NCI-H510A treated with DMSO at 0.1 percent for 48 hours (cell line): ENCODE measurements around the gene PTH1R.
A peak's percentile ranks its signal among the peaks of the same experiment; 100 is the strongest.

ENCODE experiments used
- DNase-seq: peaks from one replicate; lab custom pipeline; 2025; lab: John Stamatoyannopoulos, UW

PTH1R gene

DNA sequence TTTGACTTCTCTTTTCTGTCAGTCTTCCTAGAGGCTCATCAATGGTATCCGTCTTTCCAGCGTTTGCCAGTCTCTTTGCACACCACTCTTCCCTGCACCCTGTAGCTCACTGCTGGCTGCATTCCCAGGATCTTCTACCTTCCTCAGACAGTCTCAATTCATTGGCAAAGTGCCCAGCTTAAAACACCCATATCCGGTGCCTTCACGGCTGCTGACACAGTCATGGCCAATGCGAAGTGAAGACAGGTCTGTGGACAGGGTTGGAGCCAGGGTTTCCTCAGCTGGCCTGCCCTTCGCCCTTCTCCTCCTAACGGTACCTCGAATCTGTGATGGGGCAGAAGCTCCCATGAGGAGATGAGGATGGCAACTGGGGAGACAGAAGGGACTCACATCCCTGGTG is 36.1 kb downstream of the PTH1R start:
- peak; percentile 71 for DNase-seq

DNA sequence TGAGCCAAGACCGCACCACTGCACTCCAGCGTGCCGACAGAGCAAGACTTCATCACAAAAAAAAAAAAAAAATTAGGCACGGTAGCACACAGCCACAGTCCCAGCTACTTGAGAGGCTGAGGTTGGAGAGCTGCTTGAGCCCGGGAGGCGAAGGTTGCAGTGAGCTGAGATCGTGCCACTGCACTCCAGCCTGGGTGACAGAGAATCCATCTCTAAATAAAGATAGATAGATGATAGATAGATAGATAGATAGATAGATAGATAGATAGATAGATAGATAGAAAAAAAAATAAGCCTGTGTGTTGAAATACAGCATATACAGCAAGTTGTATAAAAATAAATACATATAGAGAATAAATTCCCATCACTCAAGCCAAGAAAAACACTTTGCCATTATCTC is 37.3 kb downstream of the PTH1R start:
- no peak for DNase-seq

DNA sequence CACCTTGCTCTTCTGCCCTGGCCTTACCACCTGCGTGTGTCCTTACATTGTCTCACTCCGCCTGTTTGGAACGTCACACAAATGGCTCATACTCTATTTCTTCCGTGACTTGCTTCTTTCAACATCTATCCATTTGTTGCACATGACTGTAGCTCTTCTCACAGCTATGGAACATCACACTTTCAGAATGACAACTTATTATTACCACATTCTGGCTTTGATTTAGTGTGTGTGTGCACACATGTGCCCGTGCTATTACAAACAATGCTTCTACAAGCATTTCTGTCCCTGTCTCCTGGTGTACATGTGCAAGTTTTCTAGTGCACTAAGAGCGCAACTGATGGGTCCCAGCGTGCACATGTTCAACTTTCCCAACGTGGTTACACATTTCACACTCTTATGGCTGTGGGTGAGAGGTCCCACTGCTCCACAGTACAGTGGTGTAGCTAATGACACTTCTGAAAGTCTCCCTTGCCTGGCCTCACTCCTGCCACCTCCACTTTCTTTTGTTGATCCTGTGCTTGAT is 37.8 kb downstream of the PTH1R start:
- DNase-seq: no peak

DNA sequence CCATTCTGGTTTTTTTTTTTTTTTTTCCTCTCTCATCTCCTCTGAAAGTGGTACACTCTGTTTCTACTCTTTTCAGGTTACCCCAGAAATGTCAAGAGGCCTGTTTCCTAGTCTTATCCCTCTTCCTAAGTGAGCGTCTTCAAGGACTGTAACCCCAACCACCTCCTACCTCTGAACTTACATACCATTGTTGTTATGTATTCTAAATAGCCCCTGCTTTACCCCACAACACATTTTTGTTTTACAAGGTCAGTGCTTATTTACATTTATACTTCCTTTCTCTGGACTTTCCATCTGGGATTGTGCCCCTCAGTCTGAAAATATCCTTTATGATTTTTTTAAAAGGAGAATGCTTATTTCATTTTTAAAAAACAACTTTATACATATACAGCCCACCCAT is 38.8 kb downstream of the PTH1R start:
- no peak for DNase-seq

DNA sequence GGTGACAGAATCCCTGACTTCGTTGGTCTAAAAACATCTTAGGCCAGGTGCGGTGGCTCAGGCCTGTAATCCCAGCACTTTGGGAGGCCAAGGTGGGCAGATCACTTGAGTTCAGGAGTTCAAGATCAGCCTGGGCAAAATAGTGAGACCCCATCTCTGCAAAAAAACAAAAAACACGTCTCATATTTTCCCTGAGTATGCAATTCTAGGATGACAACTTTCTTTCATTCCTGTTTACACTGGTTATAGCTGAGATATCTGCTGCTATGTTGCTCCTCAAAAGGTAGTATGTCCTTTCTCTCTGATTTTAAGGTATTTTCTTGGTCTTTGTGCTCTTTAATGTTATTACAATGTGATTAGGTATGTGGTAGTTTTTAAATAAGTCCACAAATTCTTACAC is 39.3 kb downstream of the PTH1R start:
- no peak for DNase-seq

DNA sequence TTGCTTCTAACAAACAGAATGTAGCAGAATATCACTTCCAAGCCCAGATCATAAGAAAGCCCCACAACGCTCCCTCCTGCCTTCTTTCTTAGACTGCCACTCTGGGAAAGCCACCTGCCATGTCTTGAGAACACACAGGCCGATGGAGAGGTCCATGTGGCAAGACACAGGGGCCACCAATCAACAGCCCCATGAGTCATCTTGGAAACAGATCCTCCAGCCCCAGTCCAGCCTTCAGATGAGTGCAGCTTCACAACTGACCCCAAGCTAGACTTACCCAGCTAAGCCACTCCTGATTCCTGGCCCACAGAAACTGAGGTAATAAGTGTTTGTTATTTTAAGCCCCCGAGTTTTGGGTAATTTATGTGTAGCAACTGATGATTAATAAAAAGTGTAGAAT is 39.7 kb downstream of the PTH1R start:
- no peak for DNase-seq

DNA sequence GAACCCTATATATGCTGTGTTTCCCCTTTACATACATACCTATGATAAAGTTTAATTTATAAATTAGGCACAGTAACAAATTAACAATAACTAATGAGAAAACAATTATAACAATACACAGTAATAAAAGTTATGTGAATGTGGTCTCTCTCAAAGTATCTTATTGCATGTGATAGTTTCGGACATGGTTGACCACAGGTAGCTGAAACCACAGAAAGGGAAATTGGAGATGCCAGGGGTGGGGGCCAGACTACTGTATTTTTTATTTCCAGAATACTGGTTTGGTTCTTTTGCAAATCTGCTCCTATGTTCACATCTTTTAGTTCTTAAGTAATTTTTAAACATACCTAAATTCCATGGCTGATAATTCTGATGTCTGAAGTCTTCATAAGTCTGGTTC is 40.7 kb downstream of the PTH1R start:
- DNase-seq: no peak

DNA sequence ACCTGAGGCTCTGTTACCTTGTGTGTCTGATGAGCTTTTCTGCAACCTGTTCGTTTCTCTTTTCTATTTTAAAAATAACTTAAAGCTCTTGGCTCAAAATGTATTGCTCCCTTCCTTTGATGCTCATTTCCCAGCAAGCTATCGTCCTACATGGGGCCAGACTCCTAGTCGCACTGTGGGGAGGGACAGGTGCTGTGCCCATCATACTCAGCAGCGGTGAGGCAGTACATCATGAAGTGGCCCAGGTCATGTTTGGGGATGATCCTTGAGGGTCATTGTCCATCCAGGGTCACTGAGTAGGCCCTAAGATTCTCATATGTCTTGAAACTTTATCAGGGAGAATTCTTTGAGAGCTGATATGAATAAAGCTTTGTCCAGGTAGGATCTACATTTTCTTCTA is 41.1 kb downstream of the PTH1R start:
- no peak for DNase-seq

DNA sequence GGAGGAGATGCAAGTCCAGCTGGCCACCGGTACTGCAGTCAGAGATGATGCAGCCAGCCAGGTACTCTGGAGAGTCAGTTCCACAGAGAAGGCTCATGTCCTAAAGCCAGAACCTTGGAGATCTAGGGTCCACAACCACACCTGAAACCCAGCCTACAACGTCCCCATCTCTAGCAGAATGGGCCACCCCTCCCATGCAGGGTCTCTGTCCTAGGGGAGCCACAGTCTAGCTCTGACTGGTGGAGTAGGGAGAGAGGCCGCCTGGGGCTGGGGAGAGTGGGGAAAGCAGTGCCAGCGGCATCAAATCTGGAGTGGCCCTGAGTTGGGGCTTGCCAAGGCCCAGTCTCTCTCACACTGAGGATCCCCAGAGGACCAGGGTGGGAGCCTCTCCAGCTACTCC is 43.5 kb downstream of the PTH1R start:
- no peak for DNase-seq

DNA sequence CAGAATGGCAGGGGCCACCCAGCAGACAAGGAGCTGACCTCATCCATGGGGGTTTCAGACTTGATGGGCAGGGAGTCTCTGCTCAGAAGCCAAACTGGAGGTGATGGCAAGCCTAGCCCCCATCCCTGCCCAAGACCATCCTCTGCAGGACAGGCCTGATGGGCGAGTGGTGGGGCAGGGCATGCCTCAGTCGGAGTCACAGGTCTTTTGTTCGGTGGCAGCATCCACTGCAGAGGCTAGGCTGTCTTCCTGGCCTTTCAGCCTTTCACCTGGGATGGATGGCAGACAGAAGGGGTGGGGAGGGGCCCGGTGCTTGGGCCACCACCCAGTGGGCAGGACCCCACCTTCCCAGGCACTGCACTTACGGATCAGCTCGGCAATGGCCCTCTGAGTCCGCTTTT is 44.4 kb downstream of the PTH1R start:
- DNase-seq: no peak

DNA sequence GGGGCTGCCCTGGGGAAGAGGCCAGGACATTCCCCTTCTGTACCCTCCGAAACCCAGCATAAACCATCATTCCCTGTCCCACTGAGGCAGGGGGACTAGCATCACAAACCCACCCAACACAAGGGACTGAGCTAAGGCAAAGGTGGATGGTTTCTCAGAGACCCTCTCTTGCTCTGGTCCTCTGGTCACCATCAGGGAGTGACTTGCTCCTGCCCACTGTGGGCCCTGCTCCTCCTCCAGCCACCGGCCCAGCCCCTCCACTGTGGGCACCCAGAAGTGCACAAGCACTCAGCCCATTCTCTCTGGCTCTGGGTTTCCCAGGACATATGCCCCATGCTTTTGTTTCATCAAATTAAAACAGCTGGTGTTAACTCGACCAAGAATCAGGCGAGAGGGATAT is 44.9 kb downstream of the PTH1R start:
- DNase-seq: no peak

DNA sequence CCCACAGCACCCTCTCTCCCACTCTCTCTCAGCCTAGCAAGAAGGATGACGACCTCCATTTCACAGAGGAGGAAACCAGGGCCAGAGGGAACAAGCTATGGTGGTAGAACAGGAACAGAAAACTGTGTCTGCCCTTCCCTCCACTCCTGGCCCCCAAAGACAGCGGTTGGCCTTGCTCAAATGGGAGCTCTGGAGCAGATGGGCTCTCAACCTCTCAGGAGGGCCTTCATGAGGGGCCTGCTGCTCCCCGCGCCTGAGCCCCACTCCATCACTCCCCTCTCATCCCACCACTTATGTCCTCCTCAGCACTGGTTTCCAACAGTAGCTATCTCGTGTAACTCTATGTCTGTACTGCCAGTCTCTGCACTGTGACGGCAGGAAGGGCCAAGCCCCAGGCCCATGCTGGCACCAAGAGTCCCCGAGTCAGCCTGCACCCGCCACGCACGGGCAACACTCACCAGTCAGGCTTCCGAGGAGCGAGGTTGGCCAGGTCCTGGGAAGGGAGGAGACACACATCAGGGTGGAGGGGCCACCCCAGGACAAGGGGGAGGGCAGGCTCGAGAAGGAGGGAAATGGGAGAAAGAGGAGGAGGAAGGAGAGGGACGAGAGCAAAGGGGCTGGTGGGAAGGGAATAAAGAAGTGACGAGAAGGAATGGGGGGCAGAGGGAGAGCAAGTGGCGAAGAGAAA is 45.5 kb downstream of the PTH1R start:
- DNase-seq: no peak

DNA sequence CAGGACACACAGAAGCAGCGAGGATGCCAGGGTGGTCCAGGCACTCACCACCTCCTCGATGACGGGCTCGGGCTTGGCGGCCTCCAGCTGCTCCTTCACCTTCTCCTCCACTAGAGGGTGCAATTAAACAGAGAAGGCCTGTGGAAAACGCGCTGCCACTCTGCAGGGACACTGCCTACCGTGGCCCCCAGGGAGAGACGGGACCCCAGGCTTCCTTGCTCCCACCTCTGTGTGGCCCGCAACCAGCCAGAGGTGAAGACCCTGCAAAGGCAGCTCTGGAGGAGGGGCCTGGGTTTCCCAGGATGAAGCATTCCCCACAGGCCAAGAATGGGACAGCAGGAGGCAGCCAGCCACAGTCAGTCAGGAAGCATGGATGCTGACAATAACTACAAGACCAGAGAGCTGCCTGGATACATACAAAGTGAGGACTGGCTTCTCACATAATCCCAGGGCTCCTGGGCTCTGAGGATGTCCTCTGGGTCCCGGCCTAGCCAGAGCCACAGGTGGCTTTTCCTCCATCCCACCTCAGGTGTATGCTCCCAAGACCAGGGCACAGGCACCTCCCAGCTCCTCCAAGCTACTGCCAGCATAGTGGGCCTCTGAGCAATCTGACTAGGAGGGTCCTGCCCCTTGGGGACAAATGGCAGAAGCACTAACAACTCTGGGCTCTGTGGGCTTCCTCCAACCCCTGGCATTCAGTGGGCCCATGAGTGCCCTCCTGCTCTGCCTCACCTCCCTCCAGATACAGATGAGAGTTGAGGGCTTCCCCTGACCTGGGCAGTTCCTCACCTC is 46.2 kb downstream of the PTH1R start:
- no peak for DNase-seq

DNA sequence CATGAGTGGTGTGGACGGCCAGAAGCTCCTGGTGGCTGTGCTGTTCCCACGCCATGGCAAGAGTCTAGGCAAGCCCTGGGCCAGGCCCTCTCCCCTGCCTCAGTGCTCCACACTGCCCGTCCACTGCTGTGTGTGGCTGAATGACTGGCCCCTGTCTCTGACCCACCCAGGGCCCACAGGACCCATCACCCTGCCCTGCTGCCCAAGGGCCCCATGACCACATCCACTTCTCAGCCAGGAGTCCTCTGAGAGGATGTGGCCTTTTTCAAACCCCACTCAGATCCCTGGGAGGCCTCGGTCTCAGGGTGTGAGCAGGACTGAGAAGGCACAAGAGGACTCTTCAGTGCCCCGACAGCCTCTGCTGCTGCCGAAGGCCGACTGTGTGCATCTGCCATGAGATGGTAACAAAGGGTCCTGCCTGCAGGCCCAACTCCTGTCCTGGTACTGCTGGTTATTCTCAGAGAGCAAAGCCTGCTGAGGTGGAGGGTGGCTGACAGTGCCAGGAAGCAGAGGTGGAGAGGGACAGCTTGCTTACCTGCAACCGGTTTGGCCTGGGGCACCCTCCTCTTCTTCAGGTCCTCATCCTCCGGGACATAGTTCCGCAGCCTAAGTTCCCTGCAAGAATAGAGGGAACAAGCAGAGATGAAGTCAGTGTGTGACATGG is 47.5 kb downstream of the PTH1R start:
- no peak for DNase-seq

DNA sequence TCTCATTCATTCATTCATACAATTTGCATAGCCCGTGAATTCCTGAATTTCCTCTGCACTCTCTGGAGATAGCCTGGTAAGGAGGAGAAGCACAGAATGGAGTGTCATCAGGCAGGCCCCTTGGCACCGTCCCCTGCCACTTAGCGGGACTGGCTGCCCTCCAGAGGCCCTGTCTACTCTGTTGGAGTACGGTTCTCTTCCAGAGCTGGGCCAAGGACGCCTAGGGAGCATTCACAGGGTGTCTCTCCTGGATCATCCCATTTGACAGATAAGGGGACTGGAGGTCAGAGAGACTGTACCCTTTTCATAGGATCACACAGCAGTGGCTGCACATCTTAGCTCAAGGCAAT is 48.0 kb downstream of the PTH1R start:
- DNase-seq: no peak

DNA sequence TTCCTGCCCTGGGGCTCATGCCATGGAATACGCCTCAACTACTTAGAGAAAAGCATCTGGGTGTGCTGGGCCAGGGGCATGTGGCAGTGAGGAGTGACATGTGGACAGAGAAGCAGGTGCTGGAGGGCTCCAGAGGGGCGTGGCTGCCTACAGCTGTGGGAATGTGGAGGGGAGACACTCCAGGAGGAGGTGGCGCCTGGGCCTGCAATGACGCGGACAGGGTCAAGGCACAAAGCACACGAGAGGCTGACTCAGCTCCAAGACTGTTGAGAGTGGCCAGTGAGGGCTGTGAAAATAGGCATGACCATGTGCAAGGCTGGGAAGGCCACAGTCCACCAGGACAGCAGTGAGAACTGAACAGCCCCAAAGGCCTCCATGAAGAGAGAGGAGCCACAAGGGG is 48.5 kb downstream of the PTH1R start:
- DNase-seq: no peak

DNA sequence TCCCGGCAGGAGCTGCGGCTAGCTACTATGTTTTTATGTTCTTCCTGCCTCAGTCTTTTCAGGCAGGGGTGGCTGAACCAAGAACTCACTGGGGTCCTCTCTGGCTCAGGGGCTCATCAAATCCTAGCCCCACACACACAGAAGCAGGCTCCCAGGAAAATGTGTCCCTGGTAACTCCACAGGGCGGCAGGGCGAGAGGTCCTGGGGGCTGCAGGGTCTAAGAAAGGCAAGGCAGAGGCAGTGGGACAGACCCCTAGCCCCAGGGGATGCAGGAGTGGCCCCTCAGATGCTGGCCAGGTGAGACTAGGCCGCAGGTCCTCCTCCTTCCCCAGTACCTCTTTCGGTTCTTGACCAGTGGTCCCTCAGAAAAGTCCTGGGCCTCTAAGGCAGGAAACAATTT is 48.9 kb downstream of the PTH1R start:
- no peak for DNase-seq

DNA sequence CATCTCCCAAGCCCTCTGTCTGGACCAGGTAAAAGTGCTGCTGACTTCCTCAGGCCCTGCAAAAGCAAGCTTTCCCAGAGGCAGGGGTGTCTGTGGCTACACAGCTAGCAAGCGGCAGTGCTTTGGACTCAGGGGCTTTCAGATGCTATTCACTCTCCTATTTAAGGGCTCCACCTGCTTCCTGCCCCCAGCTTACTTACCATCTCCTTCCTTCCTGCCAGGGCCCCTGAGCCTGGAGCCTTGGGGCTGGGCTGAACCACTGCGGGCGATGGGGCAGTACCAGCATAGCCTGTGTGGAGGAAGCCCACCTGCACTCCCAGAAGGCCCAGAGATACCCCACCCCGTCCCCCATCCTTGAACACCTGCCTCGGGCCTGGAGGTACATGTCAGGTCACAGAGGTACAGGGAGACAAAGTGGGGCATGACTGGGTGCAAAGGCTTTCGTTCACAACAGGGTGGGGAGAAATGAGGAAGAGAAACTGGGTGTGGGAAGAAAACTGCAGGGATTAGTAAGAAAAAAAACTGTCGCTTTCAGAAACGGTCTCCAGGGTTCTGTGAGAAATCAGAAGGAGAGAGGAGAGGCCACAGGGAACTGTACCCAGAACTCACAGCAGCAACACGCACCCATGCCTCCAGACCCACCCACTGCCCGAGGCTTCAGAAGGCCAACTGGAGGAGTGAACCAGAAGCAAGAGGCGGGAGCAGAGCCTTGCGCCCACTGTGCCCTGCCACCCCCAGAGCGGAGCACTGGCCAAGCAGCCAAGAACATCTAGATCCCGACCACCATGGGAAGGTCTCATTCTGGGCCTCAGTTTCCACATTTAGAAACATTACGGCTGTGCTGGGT is 49.6 kb downstream of the PTH1R start:
- no peak for DNase-seq

DNA sequence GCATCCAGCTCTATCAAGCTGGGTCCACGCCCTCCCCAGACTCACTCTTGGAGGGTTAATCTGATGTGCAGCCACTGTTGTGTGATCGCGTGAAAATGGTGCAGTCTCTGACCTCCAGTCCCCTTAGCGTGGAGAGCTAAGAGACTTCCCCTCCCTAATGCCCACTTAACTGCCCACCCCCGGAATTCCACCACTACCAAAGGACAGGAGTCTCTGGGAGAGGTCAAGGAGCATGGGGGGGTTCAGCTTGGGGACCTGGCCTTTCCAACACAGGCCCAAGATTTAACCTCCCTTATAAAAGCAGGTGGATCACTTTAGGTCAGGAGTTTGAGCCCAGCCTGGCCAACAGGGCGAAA is 50.2 kb downstream of the PTH1R start:
- DNase-seq: no peak

DNA sequence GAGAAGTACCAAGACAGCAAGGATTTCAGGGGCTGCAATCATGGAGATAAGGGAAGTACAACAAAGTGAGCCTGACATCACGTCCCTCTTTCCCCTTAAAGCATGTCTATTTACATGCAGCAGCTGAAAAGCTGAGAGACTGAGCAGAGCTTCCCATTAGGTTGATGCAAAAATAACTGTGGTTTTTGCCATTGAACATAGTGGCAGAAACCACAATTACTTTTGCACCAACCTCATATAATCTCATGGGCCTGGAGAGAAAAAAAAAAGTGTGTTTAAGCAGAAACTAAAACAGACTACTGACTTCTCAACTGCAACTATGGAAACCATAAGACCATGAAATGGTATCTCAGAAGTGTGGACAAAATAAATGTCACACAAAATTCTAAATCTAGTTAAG is 50.8 kb downstream of the PTH1R start:
- DNase-seq: no peak

DNA sequence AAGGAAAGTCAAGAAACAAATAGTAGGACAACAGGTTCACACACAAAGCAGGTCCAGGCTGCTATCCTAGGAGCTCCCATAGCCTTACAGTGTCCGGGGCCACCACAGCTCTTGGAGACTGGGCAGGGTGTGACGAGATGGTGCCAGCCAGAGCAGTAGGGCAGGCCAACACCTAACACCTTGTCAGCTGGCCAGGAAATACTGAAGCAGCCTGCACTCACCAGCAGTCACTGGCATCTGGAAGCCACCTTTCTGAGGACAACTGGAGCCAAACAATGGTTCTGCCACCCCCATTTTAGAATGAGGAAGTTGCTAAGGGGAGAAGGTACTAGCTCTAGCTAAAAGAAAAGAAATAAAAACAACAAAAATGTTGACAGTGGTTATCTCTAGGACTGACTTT is 51.8 kb downstream of the PTH1R start:
- DNase-seq: no peak

DNA sequence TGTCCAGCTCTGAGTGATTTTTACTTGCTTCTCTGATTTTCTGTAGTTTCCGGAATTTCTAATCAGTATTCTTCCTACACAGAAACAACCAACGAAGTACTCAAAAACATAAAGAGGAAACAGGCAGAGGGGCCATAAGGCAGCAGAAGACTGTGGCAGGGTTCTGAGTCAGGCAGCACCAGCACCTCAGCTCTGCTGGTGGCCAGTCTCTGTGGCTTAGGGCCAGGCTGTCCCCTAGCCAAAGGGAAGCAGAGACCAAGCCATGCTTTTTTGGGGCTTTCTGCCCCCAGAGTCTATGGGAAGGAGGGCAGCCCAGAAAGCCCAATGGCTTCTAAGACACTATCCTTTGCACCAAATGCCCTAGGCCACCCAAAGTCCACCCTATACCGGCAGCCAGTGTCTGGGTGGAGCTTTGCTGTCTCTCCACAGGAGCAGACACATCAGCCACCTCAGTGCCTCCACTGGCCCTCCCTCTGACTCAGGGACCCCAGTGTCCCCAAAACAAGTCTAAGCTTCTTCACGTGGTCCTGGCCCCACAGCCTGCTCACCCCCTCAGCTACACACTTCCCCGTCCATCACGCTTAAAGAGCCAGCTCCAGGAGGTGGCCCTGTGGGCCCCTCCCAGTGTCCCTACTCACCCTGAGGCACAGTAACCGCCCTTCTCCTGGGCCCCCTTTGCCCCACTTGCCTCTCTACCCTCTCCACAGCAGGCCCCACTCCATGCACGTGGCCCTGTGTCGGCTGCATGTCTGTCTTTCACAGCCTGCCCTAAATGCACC is 52.8 kb downstream of the PTH1R start:
- no peak for DNase-seq
